ENCODE results near the gene SESTD1.
A peak's percentile ranks its signal among the peaks of the same experiment; 100 is the strongest.
"Not testable (repeated sequence)": the region's sequence is repeated elsewhere in the genome, so short reads cannot be mapped to it uniquely, and the experiment has no call there.

Gene SESTD1

DNA sequence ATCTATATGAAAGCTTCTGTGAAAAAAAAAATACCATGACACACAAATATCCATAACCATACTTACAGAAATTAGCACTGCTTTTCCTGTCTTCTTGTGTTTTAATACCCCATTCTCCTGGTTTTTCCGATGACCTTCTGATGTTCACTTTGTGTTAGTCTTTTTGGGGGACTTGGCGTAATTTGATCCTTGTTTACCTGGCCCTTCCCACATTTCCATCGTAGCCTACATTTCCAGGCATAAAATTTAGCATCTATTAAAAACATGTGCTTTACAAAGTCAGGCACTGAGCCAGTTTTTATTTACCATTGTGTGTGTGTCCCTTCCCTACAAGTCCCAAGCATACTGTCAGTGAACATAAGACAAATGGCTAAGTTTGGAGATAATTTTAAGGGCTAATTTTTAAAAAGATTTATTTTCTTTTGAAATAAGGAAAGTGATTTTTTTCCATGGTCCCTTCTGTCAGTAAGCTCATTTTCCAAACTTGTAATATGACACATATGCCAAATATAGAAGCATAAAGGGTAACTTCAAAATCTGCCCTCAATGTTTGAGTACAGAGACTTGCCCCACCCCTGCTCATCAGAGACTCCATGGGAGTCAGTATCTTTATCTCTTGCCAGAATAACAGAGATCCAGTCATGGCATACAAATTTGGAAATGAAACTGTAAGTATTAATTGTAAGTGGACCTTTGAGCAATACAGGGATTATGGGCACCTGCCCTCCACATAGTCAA lies 27.3 kb downstream of the SESTD1 start:
- peak; percentile 11 for DNase-seq (ENCODE audit: low read depth)

DNA sequence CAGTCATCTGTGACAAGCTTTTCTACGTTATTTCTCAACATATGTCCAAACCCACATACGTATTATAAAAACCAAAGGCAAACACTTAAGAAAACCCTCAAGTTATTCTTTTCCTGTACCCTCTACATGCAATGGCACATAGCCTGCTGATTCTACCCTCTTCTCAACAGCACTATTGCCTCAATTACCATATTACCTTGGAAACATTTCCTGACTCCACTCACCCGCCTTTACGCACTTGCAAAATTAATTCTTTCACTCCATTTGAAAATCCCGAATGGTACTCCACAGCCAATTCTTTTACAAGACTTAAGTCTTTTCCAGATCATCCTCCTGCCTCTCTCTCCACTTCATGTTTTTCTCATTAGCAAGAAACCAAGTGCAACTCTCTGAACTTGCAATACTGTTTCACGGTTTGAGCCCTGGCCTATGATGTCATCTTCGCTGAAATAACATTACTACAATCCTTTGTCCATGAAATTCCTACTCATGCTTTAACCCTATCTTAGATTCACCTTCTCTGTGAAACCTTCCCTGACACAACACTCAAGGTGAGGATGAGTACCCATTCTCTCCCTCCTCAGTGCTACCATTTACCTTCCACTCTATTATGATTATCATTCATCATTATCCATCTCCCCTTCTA lies 29.0 kb downstream of the SESTD1 start:
- peak; percentile 54 for DNase-seq (ENCODE audit: low read depth)

DNA sequence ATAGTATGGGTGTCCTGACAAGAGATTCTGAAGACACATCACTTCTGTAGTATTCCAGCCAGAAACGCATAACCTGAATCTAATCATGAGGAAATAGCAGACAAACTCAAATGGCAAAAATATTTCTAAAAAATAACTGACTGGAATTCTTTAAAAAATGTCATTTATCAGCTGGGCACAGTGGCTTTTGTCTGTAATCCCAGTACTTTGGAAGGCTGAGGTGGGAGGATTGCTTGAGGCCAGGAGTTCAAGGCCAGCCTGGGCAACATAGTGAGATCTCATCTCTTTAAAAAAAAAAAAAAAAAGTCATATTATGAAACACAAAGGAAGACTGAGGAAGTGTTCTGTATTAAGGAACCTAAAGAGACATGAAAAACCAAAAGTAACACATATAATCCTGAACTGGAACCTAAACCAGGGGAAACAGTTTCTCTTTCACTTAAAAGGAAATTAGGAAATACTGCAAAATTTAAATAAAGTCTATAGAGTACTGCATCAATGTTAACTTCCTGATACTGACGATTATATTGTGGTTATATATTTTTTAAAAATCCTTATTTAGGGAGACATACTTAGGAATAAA lies 29.9 kb downstream of the SESTD1 start:
- DNase-seq (ENCODE audit: low read depth) = no peak

DNA sequence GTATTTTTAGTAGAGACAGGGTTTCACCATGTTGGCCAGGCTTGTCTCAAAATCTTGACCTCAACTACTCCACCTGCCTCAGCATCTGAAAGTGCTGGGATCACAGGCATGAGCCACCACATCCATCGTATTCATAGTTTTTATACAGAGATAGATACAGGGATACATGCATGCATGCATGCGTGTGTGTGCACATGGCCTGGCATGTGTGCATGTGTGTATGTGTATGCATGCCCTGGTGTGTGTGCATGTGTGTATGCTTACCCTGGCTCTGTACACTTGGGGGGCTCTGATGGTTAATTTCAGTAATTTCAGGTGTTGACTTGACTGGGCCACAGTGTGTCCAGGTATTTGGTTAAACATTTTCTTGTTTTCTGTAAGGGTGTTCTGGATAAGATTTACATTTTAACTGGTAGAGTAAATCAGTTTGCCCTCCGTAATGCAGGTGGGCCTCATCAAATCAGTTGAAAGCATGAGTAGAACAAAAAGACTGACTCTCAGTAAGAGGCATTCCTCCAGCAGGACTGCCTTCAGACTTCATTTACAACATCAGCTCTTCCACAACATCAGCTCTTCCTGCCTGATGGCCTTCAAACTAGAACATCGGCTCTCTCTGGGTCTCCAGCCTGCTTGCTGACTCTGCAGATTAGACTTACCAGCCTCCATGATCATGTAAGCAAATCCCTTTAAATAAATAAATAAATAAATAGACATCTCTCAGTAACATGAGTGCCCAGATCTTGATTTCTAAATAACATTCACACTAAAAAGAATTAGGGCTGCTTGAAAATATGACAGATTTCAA lies 30.8 kb downstream of the SESTD1 start:
- no peak for DNase-seq (ENCODE audit: low read depth)

DNA sequence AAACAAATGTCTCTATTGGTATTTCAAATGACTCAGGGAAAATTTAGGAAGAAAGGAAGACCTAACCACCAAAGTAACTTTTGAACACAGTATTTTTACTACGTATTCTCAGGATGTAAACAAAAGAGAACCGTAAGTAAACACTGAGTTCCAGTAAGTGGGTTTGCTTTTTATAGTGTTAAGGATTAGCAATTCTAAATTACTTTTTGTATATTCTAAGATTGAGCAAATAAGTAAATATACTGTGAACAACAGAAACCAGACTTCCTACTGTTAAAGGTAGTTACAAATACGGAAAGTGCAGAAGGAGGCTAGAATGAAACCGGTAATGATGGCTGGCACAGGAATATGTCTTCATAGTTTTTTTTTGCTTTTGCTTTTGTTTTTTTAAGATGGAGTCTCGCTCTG lies 31.5 kb downstream of the SESTD1 start:
- DNase-seq (ENCODE audit: low read depth) = no peak

DNA sequence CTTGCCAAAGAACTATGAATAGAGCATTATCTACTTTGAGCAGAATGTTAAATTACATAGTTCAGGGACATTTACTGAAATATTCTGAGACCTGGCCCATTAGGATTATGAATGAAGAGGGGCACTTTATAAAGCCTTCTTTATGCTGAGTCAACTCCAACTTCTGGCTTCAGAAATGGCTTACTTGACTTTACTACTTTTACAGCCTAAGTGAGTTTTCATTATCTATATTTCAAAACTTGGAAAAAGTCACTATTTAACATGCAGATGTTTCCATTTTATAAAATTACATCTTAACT lies 37.7 kb downstream of the SESTD1 start:
- DNase-seq (ENCODE audit: low read depth) = no peak

DNA sequence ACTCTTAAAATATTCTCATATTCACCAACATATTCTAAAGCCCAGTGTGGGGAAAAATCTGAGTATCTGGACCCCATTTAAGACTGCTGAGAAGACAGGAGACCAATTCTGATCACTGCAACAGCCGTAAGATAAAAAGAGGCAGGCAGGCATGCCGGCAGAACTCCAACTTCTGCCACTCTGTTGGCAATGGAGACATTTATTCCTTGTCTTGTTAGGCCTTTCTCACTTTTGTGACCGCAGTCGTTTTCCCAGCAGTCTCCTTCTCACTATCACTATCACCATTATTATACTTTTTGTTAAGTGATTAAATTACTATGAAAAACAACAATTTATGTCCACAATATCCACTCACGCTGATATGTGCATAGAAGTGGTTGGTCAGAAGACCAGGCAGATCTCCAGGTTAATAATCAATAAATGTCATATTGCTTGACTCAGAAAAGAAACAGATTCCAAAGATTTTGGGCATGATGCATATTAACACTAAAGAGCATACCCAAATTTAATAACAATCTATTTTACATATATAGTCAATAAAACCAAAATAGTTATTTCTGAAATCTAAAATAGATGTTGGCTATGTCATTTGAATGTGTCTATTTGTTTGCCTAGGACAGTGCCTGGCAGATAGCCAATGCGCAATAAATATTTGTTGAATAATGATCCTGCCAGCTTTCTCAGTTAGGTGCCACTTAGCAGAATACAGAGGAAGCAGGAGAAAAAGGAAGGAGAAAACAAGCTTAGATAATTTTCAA lies 38.2 kb downstream of the SESTD1 start:
- no peak for DNase-seq (ENCODE audit: low read depth)

DNA sequence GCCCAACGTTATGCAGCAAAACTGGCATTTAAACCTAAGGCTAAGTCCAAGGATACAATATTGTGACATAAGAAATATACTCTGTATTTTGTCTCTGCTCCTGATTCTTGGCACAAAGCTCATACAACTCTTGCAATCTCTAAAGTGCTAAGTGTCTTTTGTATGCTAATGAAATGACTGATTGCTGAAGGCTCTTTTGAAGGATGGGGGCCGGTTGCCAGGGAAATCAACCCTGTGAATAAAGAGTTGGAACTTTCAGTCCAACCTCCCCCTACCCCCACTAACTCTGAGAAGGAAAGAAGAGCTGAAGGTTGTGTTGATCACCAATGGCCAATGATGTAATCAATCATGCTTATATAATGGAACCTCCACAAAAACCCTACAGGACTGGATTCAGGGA lies 40.3 kb downstream of the SESTD1 start:
- DNase-seq (ENCODE audit: low read depth) = no peak

DNA sequence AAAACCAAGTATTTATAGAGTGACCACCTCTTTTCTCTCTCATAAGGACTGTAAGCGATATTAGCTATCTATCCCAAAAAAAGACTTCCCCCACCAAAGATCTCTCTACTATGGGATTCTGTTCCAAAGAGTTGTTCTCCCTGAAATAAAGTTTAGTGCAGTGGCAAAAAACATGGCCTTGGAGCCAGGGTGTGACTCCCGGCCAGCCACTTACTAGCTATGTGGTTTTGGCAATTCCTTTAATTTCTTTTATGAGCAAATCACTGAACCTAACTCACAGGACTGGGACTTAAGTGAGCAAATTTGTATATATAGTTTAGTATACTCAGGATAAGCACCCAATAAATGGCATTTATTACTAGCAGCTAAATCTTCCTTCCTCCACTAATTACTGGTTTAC lies 42.6 kb downstream of the SESTD1 start:
- DNase-seq (ENCODE audit: low read depth) = peak; percentile 11

DNA sequence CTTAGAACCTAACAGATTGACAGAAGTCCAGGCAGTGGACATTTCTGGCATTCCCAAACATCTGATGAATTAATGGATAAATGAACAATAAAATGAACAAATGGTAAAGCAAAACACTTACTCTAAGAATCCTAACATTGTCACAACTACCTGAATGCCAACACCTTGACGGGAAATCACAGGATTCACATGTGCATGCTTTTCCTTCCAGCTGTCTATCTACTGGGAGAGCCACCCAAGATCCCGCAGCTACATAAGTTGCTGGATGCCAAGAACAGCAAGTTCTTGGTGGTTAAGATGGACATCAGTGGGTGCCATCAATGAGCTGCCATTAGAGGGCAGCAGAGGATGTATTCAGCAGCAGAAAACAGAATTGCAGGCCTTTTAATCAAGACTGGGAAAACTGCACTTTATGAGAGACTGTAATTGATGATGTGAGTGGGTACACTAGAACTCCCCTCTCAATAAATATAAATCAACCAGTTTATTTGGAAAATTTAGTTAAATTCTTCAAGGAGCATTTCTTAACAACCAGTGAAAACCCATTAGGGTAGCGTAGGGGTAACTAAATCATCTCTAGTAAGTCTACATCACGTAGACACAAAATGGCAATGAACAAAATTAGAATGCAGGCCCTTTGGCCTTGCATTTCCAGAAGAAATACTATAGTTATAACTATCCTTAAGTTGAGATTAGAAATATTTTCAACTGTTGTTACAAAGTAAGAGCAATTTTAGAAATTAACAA lies 45.6 kb downstream of the SESTD1 start:
- DNase-seq (ENCODE audit: low read depth) = peak; percentile 79

DNA sequence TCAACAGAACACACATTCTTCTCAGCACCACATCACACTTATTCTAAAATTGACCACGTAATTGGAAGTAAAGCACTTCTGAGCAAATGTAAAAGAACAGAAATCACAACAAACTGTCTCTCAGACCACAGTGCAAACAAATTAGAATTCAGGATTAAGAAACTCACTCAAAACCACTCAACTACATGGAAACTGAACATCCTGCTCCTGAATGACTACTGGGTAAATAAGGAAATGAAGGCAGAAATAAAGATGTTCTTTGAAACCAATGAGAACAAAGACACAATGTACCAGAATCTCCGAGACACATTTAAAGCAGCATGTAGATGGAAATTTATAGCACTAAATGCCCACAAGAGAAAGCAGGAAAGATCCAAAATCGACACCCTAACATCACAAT lies 50.0 kb downstream of the SESTD1 start:
- not testable (repeated sequence) for DNase-seq (ENCODE audit: low read depth)

DNA sequence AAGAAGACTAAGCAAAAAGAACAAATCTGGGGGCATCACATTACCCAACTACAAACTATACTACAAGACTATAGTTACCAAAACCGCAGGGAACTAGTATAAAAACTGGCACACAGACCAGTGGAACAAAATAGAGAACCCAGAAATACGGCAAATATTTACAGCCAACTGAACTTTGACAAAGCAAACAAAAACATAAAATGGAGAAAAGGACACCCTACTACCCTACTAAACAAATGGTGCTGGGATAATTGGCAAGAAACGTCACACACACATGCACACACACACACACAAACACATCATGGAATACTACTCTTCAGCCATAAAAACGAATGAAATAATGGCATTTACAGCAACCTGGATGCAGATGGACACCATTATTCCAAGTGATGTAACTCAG lies 53.3 kb downstream of the SESTD1 start:
- DNase-seq (ENCODE audit: low read depth) = no peak

DNA sequence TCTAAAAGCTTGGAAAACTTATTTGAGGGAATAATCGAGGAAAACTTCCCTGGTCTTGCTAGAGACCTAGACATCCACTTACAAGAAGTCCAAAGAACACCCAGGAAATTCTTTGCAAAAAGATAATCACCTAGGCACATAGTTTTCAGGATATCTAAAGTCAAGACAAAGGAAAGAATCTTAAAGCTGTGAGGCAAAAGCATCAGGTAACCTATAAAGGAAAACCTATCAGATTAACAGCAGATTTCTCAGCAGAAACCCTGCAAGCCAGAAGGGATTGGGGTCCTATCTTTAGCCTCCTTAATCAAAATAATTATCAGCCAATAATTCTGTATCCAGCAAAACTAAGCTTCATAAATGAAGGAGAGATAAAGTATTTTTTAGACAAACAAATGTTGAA lies 56.4 kb downstream of the SESTD1 start:
- DNase-seq (ENCODE audit: low read depth) = not testable (repeated sequence)

DNA sequence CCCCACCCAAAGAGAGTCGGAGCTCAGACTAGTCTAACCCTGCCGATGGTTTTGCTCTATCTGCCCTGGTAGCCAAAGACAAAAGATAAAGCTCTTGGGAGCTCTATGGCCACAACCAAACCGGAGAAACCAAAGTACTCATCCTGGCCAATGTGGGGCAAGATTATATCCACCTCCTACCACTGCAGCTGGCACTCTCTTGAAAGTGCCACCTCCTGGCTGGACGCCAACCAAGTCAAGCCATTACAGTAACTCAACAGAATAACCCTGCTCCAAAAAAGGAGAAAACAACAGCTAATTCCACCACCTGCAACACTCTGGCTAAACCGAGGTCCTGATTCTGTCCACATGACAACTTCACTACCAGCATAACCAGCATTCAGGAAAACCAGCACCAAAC lies 57.6 kb downstream of the SESTD1 start:
- no peak for DNase-seq (ENCODE audit: low read depth)

DNA sequence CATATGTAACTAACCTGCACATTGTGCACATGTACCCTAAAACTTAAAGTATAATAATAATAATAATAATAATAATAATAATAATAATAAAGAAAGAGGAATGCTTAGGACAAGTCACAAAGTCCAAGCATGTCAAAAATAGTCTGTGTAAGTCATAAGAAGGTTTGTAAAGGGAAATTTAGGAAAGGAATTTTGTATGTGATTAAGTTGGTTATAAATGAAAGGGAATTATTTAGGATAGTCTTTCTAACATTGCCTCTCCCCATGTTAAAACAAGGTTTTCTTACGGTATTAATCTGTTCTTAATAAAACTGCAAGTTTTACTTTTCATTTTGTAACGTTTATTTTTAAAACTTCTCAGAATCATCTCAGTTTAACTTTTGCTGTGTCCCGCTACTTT lies 62.8 kb downstream of the SESTD1 start:
- no peak for DNase-seq (ENCODE audit: low read depth)

DNA sequence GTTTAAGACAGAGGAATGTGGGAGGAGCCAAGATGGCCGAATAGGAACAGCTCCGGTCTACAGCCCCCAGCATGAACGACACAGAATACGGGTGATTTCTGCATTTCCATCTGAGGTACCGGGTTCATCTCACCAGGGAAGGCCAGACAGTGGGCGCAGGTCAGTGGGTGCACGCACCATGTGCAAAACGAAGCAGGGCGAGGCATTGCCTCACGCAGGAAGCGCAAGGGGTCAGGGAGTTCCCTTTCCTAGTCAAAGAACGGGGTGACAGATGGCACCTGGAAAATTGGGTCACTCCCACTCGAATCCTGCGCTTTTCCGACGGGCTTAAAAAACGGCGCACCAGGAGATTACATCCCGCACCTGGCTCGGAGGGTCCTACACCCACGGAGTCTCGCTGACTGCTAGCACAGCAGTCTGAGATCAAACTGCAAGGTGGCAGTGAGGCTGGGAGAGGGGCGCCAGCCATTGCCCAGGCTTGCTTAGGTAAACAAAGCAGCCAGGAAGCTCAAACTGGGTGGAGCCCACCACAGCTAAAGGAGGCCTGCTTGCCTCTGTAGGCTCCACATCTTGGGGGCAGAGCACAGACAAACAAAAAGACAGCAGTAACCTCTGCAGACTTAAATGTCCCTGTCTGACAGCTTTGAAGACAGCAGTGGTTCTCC lies 68.6 kb downstream of the SESTD1 start:
- not testable (repeated sequence) for DNase-seq (ENCODE audit: low read depth)

DNA sequence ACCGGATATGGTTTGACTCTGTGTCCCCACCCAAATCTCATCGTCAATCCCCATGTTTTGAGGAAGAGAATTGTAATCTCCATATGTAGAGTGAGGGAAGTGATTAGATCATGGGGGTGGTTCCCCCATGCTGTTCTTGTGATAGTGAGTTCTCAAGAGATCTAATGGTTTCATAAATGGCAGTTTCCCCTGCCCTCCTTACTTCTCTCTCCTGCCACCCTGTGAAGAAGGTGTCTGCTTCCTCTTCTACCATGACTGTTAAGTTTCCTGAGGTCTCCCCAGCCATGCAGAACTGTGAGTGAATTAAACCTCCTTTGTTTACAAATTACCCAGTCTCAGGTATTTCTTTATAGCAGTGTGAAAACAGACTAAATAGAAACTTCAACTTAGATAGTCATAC lies 69.5 kb downstream of the SESTD1 start:
- DNase-seq (ENCODE audit: low read depth) = no peak

DNA sequence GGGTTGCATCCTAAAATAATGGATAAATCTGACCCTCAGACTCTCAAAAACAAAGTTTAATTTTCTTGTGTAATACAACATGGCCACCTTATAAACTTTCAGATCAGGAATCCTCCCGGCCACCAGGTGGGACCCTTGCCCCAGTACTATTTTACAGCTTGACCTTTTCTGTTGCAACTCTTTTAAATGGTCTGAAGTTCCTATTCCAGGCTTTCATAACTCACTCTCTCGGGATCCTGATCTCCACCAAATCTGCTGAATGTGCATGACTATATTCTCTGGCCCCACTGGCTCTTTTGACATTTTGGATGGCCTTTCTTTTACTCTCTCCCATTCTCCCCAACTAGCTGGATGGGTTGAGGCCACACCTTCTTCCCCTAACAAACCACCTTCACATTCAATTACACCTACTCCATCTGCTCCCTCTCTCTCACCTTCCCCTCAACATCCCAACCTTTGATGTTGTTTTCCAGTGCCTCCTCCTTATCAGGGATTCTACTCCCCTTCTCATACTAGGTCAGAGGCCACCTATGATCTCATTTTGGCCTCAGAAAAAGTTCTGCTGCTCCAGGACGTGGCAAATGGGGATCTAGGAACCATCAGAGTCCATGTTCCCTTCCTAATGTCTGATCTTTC lies 70.8 kb downstream of the SESTD1 start:
- no peak for DNase-seq (ENCODE audit: low read depth)

DNA sequence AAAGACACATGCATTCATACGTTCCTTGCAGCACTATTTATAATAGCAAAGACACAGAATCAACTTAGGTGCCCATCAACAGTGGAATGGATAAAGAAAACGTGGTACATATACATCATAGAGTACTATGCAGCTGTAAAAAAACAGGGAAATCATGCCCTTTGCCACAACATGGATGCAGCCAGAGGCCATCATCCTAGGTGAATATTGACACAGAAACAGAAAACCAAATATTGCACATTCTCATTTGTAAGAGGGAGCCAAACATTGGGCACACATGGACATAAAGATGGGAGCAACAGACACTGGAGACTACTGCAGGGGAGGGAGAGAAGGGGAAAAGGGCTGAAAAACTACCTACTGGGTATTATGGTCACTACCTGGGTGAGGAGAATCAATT lies 73.5 kb downstream of the SESTD1 start:
- no peak for DNase-seq (ENCODE audit: low read depth)

DNA sequence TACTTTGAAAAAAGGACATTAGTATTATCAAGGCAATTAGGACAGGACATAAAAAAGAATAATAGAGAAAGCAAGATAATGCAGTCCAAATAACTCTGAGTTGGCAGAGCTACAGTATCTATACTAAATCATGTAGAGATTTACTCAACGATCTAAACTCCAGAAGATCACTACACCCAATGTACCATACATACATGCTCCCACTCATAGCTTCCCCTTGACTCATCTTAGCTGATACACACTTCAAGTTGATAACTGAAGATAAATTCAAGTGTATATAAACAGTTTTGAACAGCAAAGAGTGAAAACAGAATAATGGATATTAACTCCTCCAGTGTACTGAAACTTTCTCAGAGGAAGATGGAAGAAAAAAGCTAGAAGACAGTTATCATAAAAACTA lies 78.5 kb downstream of the SESTD1 start:
- peak; percentile 18 for DNase-seq (ENCODE audit: low read depth)

All from EH (cell line).